ENCODE results near the gene SSBP2. TPM values are rescaled to one million over a fixed set of nuclear protein-coding genes. Genes with fewer than 3 reads are reported as not detected.

Gene SSBP2
- total RNA-seq, 2 donors from 2014 or later: 39.6 to 43.9 TPM

- peaks cover 18% of the 10 kb centered on the region for H3K4me1 Mint-ChIP-seq
- H3K4me3 Mint-ChIP-seq: peak overlapping the region; percentile 89
- H3K9me3 ChIP-seq (ENCODE audit: control insufficient read depth, low read length, poor library complexity, severe bottlenecking): no peaks in the 10 kb centered on the region
- H3K27me3 Mint-ChIP-seq: no peaks in the 10 kb centered on the region
- H3K27ac Mint-ChIP-seq: peak overlapping the region; percentile 99
- peaks cover 3% of the 10 kb centered on the region for H3K36me3 Mint-ChIP-seq (ENCODE audit: low read depth)
- DNase-seq: peak in 1 of 3 donors; percentile 9
- peak; percentile 82 for ATAC-seq
These were observed 28.4 kb upstream of the SSBP2 start for GRCh38 chr5:81779125-81779915.

GRCh38 chr5:81778642-81779041 lies 27.7 kb upstream of the SSBP2 start:
- ATAC-seq (peak; percentile 51), DNase-seq (no peak)
- H3K27ac Mint-ChIP-seq: peak overlapping the region; percentile 99
- H3K4me1 Mint-ChIP-seq: peaks cover 18% of the 10 kb centered on the region
- peak overlapping the region; percentile 89 for H3K4me3 Mint-ChIP-seq
- no peaks in the 10 kb centered on the region for H3K9me3 ChIP-seq (ENCODE audit: control insufficient read depth, low read length, poor library complexity, severe bottlenecking)
- no peaks in the 10 kb centered on the region for H3K27me3 Mint-ChIP-seq
- peaks cover 3% of the 10 kb centered on the region for H3K36me3 Mint-ChIP-seq (ENCODE audit: low read depth)

GRCh38 chr5:81776258-81776657 lies 25.4 kb upstream of the SSBP2 start:
- no peak for ATAC-seq
- H3K4me3 Mint-ChIP-seq: no peak overlapping the region
- no peak overlapping the region for H3K27ac Mint-ChIP-seq
- peaks cover 7% of the 10 kb centered on the region for H3K36me3 Mint-ChIP-seq (ENCODE audit: low read depth)
- H3K9me3 ChIP-seq (ENCODE audit: control insufficient read depth, low read length, poor library complexity, severe bottlenecking): no peaks in the 10 kb centered on the region
- H3K27me3 Mint-ChIP-seq: no peaks in the 10 kb centered on the region
- H3K4me1 Mint-ChIP-seq: peaks cover 16% of the 10 kb centered on the region
- DNase-seq: no peak

- no peak for ATAC-seq
These were observed 23.5 kb upstream of the SSBP2 start for GRCh38 chr5:81774374-81774773.

GRCh38 chr5:81773574-81773973 lies 22.7 kb upstream of the SSBP2 start:
- no peak for DNase-seq
- Mint-ChIP-seq H3K4me1 (peaks cover 5% of the 10 kb centered on the region), H3K27ac (no peak overlapping the region), H3K4me3 (no peak overlapping the region), H3K36me3 (ENCODE audit: low read depth) (peaks cover 6% of the 10 kb centered on the region), H3K27me3 (peaks cover 6% of the 10 kb centered on the region)
- no peaks in the 10 kb centered on the region for H3K9me3 ChIP-seq (ENCODE audit: control insufficient read depth, low read length, poor library complexity, severe bottlenecking)
- no peak for ATAC-seq

More at GRCh38 chr5:81774374-81774773, 23.5 kb upstream of the SSBP2 start:
- no peaks in the 10 kb centered on the region for H3K9me3 ChIP-seq (ENCODE audit: control insufficient read depth, low read length, poor library complexity, severe bottlenecking)
- H3K4me3 Mint-ChIP-seq: no peak overlapping the region
- DNase-seq: no peak
- H3K27me3 Mint-ChIP-seq: peaks cover 6% of the 10 kb centered on the region
- peaks cover 12% of the 10 kb centered on the region for H3K4me1 Mint-ChIP-seq
- H3K27ac Mint-ChIP-seq: peak overlapping the region; percentile 24
- peaks cover 6% of the 10 kb centered on the region for H3K36me3 Mint-ChIP-seq (ENCODE audit: low read depth)

GRCh38 chr5:81773161-81773560 lies 22.3 kb upstream of the SSBP2 start:
- Mint-ChIP-seq H3K27ac (no peak overlapping the region), H3K4me3 (no peak overlapping the region), H3K4me1 (peaks cover 2% of the 10 kb centered on the region), H3K27me3 (peaks cover 6% of the 10 kb centered on the region), H3K36me3 (ENCODE audit: low read depth) (peaks cover 6% of the 10 kb centered on the region)
- no peak for ATAC-seq
- no peak for DNase-seq
- H3K9me3 ChIP-seq (ENCODE audit: control insufficient read depth, low read length, poor library complexity, severe bottlenecking): no peaks in the 10 kb centered on the region

- DNase-seq (no peak), ATAC-seq (no peak)
- H3K27me3 Mint-ChIP-seq: peaks cover 6% of the 10 kb centered on the region
- H3K27ac Mint-ChIP-seq: no peak overlapping the region
- H3K36me3 Mint-ChIP-seq (ENCODE audit: low read depth): peaks cover 6% of the 10 kb centered on the region
- peaks cover 4% of the 10 kb centered on the region for H3K4me1 Mint-ChIP-seq
- no peaks in the 10 kb centered on the region for H3K9me3 ChIP-seq (ENCODE audit: control insufficient read depth, low read length, poor library complexity, severe bottlenecking)
- H3K4me3 Mint-ChIP-seq: no peak overlapping the region
These were observed 21.6 kb upstream of the SSBP2 start for GRCh38 chr5:81772488-81772887.

- Mint-ChIP-seq H3K27me3 (peaks cover 6% of the 10 kb centered on the region), H3K4me1 (peaks cover 2% of the 10 kb centered on the region), H3K4me3 (no peak overlapping the region), H3K36me3 (ENCODE audit: low read depth) (peaks cover 6% of the 10 kb centered on the region), H3K27ac (no peak overlapping the region)
- ATAC-seq: no peak
- no peak for DNase-seq
- no peaks in the 10 kb centered on the region for H3K9me3 ChIP-seq (ENCODE audit: control insufficient read depth, low read length, poor library complexity, severe bottlenecking)
These were observed 18.1 kb upstream of the SSBP2 start for GRCh38 chr5:81768935-81769452.

- Mint-ChIP-seq H3K4me1 (peaks cover 2% of the 10 kb centered on the region), H3K4me3 (no peak overlapping the region), H3K27me3 (peaks cover 6% of the 10 kb centered on the region), H3K36me3 (ENCODE audit: low read depth) (peaks cover 6% of the 10 kb centered on the region), H3K27ac (no peak overlapping the region)
- ATAC-seq: no peak
- no peaks in the 10 kb centered on the region for H3K9me3 ChIP-seq (ENCODE audit: control insufficient read depth, low read length, poor library complexity, severe bottlenecking)
- no peak for DNase-seq
These were observed 17.0 kb upstream of the SSBP2 start for GRCh38 chr5:81767938-81768337.

GRCh38 chr5:81767097-81767496 lies 16.2 kb upstream of the SSBP2 start:
- peaks cover 6% of the 10 kb centered on the region for H3K27me3 Mint-ChIP-seq
- ATAC-seq (no peak), DNase-seq (no peak)
- no peak overlapping the region for H3K4me3 Mint-ChIP-seq
- peaks cover 2% of the 10 kb centered on the region for H3K36me3 Mint-ChIP-seq (ENCODE audit: low read depth)
- no peaks in the 10 kb centered on the region for H3K9me3 ChIP-seq (ENCODE audit: control insufficient read depth, low read length, poor library complexity, severe bottlenecking)
- H3K27ac Mint-ChIP-seq: no peak overlapping the region
- H3K4me1 Mint-ChIP-seq: peaks cover 2% of the 10 kb centered on the region

- ATAC-seq (no peak), DNase-seq (no peak)
- H3K9me3 ChIP-seq (ENCODE audit: control insufficient read depth, low read length, poor library complexity, severe bottlenecking): no peaks in the 10 kb centered on the region
- H3K36me3 Mint-ChIP-seq (ENCODE audit: low read depth): peaks cover 2% of the 10 kb centered on the region
- peaks cover 2% of the 10 kb centered on the region for H3K4me1 Mint-ChIP-seq
- H3K27ac Mint-ChIP-seq: no peak overlapping the region
- peaks cover 6% of the 10 kb centered on the region for H3K27me3 Mint-ChIP-seq
- no peak overlapping the region for H3K4me3 Mint-ChIP-seq
These were observed 15.7 kb upstream of the SSBP2 start for GRCh38 chr5:81766611-81767010.

GRCh38 chr5:81763294-81763928 lies 12.5 kb upstream of the SSBP2 start:
- H3K27ac Mint-ChIP-seq: no peak overlapping the region
- ATAC-seq (no peak), DNase-seq (no peak)
- no peaks in the 10 kb centered on the region for H3K27me3 Mint-ChIP-seq
- peaks cover 3% of the 10 kb centered on the region for H3K36me3 Mint-ChIP-seq (ENCODE audit: low read depth)
- H3K4me1 Mint-ChIP-seq: peaks cover 15% of the 10 kb centered on the region
- no peak overlapping the region for H3K4me3 Mint-ChIP-seq
- H3K9me3 ChIP-seq (ENCODE audit: control insufficient read depth, low read length, poor library complexity, severe bottlenecking): no peaks in the 10 kb centered on the region

GRCh38 chr5:81762853-81763252 lies 12.0 kb upstream of the SSBP2 start:
- no peak for DNase-seq
- no peaks in the 10 kb centered on the region for H3K9me3 ChIP-seq (ENCODE audit: control insufficient read depth, low read length, poor library complexity, severe bottlenecking)
- no peaks in the 10 kb centered on the region for H3K27me3 Mint-ChIP-seq
- no peak overlapping the region for H3K4me3 Mint-ChIP-seq
- H3K36me3 Mint-ChIP-seq (ENCODE audit: low read depth): peaks cover 3% of the 10 kb centered on the region
- no peak for ATAC-seq
- peaks cover 17% of the 10 kb centered on the region for H3K4me1 Mint-ChIP-seq
- H3K27ac Mint-ChIP-seq: no peak overlapping the region
